Esophagus muscularis mucosa (tissue), 3 donors: ENCODE data around the gene STK17A.

Experiments
- EP300 ChIP-seq: sonication (generic); formaldehyde crosslinking; IDR thresholded peaks from one replicate; pipeline ENCODE4 v1.6.1; 2017; ENCODE audit warnings: antibody characterized with exemption
- TF ChIP-seq, protein P1 (sequence below), 3 experiments: fragments of 200-600 bp in 2 of 3; fragments of 450-650 bp in 1 of 3; sonication (generic) in 2 of 3; IDR thresholded peaks; one replicate each; pipeline ENCODE4 v1.5.1; 2017 to 2019; ENCODE audit warnings: antibody characterized with exemption in 3 of 3, mild to moderate bottlenecking in 2 of 3, moderate library complexity in 1 of 3

DNA sequence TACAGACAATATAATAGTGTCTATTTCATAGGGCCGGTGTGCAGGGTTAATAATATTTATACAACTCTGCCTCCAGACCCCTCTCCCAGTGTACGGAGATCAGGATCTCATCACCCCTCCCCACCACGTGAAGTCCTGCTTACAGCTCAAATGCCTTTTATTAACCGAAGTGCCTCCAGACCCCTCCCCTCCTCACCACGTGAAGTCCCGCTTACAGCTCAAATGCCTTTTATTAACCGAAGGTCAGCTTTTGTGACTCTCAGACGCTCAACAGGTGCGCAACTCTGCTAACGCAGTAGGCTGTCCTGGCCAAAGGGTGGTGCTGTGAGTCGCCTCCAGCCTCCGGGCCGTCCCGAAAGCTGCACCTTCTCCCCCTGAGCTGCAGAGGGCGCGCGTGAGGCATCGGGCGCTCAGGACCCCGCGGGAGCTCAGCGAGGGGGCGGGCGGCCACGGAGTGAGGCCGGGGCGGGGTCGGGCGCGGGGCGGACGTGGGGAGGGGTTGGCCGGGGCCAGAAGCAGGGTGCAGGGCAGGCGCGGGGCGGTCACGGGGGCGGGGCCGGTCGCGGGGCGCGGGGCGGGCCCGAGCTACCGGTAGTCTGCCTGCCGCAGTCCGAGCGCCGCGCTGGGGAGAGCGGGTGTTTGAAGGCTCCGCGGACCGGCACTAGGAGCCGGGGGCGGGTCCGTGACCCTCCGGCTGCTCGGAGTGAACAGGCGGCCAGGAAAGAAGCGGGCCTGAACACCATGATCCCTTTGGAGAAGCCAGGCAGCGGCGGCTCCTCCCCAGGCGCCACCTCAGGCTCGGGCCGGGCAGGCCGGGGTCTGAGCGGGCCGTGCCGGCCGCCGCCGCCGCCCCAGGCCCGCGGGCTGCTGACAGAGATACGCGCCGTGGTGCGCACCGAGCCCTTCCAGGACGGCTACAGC lies at the start of gene STK17A:
- TF ChIP-seq, protein P1, sequence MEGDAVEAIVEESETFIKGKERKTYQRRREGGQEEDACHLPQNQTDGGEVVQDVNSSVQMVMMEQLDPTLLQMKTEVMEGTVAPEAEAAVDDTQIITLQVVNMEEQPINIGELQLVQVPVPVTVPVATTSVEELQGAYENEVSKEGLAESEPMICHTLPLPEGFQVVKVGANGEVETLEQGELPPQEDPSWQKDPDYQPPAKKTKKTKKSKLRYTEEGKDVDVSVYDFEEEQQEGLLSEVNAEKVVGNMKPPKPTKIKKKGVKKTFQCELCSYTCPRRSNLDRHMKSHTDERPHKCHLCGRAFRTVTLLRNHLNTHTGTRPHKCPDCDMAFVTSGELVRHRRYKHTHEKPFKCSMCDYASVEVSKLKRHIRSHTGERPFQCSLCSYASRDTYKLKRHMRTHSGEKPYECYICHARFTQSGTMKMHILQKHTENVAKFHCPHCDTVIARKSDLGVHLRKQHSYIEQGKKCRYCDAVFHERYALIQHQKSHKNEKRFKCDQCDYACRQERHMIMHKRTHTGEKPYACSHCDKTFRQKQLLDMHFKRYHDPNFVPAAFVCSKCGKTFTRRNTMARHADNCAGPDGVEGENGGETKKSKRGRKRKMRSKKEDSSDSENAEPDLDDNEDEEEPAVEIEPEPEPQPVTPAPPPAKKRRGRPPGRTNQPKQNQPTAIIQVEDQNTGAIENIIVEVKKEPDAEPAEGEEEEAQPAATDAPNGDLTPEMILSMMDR (IDR thresholded peaks at IDR 0.05) = peak in 2 of 3 experiments; percentile 99 to 100
- no peak for TF ChIP-seq EP300
